ENCODE data around the gene TANGO2.
A peak's percentile ranks its signal among the peaks of the same experiment; 100 is the strongest.

The TANGO2 gene

DNA sequence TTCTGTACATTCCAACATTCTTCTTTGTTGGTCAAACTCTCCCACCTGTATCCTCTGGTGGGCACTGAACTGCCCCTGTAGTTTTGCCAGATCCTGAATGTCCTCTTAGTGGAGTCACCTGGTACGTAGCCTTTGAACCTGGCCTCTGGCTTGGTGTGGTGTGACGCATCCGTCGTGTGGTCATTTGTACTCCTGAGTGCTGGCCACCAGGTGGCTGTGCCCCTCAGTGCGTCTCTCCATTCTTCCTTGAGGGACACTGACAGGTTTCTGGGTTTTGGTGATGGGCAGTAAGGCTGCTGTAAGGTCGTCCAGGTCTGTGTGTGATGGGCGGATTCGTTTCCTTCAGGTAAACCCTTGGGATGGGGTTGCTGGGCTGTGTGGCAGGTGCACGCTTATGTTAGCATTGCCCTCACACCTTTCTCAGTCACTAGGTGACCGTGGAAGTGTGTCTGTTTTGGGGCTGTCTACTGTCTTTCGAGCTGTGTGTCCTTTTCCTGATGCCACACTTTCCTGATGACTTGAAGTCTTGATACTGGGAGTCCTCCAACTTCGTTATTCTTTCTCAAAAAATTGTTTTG, 81.4 kb downstream of the TANGO2 start:
- no peak for DNase-seq (ENCODE audit: low read depth)
- H3K4me3 ChIP-seq (ENCODE audit: low read depth, low read length), result no peak overlapping the region
- TF ChIP-seq CTCF (conservative IDR thresholded peaks at IDR 0.05; ENCODE audit: low read depth, low read length), result peak; percentile 4

DNA sequence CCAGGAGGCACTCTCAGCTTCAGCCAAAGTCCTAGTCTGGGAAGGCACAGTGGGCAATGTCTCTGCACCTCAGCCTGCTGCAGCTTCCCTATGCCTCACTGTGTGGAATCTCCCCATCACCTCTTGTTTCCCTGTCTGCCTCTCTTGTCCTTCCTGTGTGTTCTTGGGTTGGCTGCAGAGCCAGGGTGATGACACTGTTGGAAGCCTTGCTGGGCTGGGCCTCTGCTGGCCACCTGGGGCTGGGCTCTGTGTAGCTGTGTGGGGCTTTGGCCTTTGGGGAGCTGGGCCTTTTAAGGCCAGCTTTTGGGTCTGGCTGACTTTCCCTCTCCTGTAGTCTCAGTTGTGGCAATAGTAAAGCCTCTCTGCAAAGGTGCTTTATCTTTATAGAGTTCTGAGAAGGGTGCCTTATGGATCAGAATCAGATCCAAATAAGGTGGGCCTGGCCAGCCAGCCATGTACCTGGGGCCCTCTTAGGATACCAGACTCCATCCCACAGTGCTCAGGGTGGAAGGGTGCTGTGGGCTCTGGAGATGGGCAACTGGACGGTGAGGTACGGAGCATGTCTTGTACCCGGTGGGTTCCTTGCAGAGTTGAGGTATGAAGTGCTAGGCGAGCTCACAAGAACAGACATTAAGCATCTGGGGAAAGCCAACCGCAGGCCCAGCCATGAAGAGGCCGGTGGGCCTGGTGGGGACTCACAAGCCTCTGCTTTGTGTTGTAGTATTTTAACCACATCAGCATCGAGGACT, 84.7 kb downstream of the TANGO2 start:
- no peak overlapping the region for H3K4me3 ChIP-seq (ENCODE audit: low read depth, low read length)
- no peak for TF ChIP-seq CTCF (conservative IDR thresholded peaks at IDR 0.05; ENCODE audit: low read depth, low read length)
- no peak for DNase-seq (ENCODE audit: low read depth)

DNA sequence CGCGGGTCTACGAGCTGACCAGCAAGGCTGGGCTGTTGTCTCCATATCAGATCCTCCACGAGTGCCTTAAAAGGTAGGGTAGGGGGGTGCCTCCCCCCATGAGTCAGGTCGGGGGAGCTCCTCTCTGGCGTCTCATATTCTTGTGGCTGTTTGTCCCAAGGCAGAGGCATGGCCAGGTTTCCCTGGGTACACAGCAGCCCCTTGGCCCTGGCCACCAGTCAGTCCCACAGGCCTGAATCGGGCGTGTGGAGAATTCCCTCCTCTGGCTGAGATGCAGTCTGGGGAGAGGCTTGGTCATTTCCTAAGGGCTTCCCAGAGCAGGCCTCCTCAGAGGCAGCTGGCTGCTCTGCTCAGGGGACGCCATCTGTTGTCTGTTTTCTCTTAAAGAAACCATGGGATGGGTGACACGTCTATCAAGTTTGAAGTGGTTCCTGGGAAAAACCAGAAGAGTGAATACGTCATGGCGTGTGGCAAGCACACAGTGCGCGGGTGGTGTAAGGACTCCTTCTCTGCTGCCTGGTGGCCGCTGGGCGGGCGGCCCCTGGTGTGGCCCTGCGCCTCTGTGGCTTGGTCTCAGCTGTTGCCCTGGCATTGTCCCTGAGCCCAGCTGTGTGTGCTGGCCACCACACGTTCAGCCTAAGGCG, 85.4 kb downstream of the TANGO2 start:
- DNase-seq (ENCODE audit: low read depth), result no peak
- H3K4me3 ChIP-seq (ENCODE audit: low read depth, low read length), result no peak overlapping the region
- TF ChIP-seq CTCF (conservative IDR thresholded peaks at IDR 0.05; ENCODE audit: low read depth, low read length), result no peak

- no peak overlapping the region for H3K4me3 ChIP-seq (ENCODE audit: low read depth, low read length)
- no peak for DNase-seq (ENCODE audit: low read depth)
- TF ChIP-seq CTCF (conservative IDR thresholded peaks at IDR 0.05; ENCODE audit: low read depth, low read length), result no peak
These were observed 85.9 kb downstream of the TANGO2 start for GRCh38 chr22:20106849-20107237.

- TF ChIP-seq CTCF (conservative IDR thresholded peaks at IDR 0.05; ENCODE audit: low read depth, low read length), result no peak
- no peak overlapping the region for H3K4me3 ChIP-seq (ENCODE audit: low read depth, low read length)
- DNase-seq (ENCODE audit: low read depth), result no peak
These were observed 86.6 kb downstream of the TANGO2 start for GRCh38 chr22:20107471-20107901.

DNA sequence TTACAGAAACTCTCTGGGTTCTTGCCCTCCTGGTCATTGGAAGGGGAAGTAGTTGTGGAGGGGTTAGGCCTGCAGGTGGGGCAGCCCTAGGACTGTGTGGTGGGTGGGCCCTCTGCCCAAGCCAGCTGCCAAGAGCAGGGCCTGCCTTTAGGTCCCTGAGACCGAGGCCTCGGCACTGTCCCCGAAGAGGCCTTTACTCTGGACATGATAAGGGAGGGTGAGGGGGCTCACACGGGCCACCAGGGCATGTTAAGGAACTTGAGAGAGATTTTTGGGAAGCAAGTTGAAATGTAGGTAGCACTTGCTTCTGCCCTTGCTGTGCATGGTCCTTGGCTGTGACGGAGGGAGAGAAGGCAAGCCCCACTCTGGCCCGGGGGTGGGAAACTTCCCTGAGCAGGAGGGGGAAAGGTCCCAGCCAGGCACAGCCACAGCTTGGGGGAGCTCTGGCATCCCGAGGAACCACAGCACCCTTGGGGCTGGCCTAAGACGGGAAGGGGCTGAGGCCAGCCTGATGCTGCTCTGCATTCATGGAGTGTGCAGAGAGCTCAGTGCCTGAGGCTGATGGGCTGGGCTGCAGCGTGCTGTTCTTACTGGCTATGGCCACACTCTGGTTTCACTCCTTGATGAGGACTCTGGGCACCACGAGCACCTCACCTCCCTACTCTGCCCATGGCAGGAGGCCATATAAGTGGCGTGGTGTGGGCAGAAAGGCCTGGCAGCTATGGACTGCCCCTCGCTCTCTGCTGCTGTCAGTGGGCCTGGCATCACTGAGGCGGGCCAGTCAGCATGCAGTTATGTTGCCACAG, 87.2 kb downstream of the TANGO2 start:
- DNase-seq (ENCODE audit: low read depth), result no peak
- H3K4me3 ChIP-seq (ENCODE audit: low read depth, low read length), result no peak overlapping the region
- no peak for TF ChIP-seq CTCF (conservative IDR thresholded peaks at IDR 0.05; ENCODE audit: low read depth, low read length)

All from choroid plexus epithelial cell (primary cell).